Body of pancreas (tissue), 4 donors: Measurements from ENCODE around the gene CAMK4. TPM values are rescaled to one million over a fixed set of nuclear protein-coding genes. Genes with fewer than 3 reads are reported as not detected.

Experiments
- ATAC-seq: fragments of 150-250 bp; one replicate; pipeline ENCODE4 v1.9.1; 2016
- DNase-seq, 4 donors: peaks; one replicate each; pipeline ENCODE4 v3.0.0-alpha.2; 2019
- H3K27ac ChIP-seq, 4 donors: fragments of 200-600 bp; sonication (generic); 1 replicate in 3 of 4; 2 replicates in 1 of 4; pipeline versions ENCODE4 v1.5.1 to v1.6.1; 2016 to 2019; ENCODE audit warnings: mild to moderate bottlenecking in 1 of 4, mixed read lengths in 1 of 4, moderate library complexity in 1 of 4
- H3K27me3 ChIP-seq, 2 donors: fragments of 200-600 bp; sonication (generic); one replicate each; pipeline ENCODE4 v1.6.0; 2016; ENCODE audit warnings: mild to moderate bottlenecking in 1 of 2
- H3K36me3 ChIP-seq, 2 donors: fragments of 200-600 bp; sonication (generic); replicated peaks in 1 of 2; 2 replicates each; pipeline ENCODE4 v1.5.1; 2016; ENCODE audit warnings: low read depth in 2 of 2; ENCODE audit not compliant: insufficient read depth in 1 of 2
- H3K4me1 ChIP-seq: fragments of 200-600 bp; sonication (generic); one replicate; pipeline ENCODE4 v1.6.0; 2016
- H3K4me3 ChIP-seq, 2 donors: fragments of 200-600 bp; sonication (generic); 1 replicate in 1 of 2; 2 replicates in 1 of 2; pipeline ENCODE4 v1.5.1; 2016 to 2019
- H3K9me3 ChIP-seq, 3 donors: fragments of 200-600 bp; sonication (generic); 1 replicate in 2 of 3; 2 replicates in 1 of 3; pipeline ENCODE4 v1.5.1; 2016
- POLR2A ChIP-seq, 3 donors: fragments of 450-650 bp; IDR thresholded peaks; one replicate each; pipeline ENCODE4 v1.6.1; 2016; ENCODE audit warnings: antibody characterized with exemption in 3 of 3, mild to moderate bottlenecking in 2 of 3
- WGBS, 2 donors: methylation state at CpG; one replicate each; pipeline ENCODE4 v1.1.5; 2017; 5-methylcytosine and 5-hydroxymethylcytosine counted together
- intact Hi-C: fragments of 100-400 bp; cut with DNase I; formaldehyde crosslinking; loops from one replicate; pipeline ENCODE4 v1.15.1; 2023
- total RNA-seq, 2 donors: library from RNA; depleted of rRNA; stranded (reverse); fragments of >200 nt; gene quantifications; one replicate each; pipeline ENCODE4 v1.1.0, GENCODE V29; 2016
- TF ChIP-seq, protein P1 (sequence below), 7 experiments: fragments of 450-650 bp in 4 of 7; fragments of 200-600 bp in 3 of 7; sonication (generic) in 3 of 7; IDR thresholded peaks; one replicate each; pipeline ENCODE4 v1.5.1; 2016 to 2019; ENCODE audit warnings: antibody characterized with exemption in 7 of 7

The CAMK4 gene
- total RNA-seq, 2 donors from 2014 or later = 0.78 TPM; not detected in 1

DNA sequence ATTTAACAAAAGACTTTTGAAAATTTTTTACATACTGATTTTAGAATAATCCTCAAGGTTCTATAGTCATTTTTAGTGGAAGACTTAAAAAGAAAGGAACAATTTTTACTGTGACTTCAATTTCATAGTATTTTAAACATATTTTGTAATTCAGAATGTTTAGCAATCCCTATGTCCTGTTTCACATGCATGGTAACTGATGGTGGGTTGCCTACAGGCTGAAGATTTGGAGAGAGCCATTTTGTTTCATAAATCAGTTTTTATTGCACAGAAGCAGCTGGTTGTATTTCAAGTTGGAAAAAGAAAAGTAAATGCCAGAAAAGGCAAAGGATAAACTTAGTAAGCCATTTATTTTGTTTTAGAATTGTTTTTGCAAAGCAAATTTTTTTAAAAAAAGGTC is 264.2 kb downstream of the CAMK4 start:
- Histone ChIP-seq H3K36me3 (no peaks in the 10 kb centered on the region), H3K27ac (no peak overlapping the region), H3K4me1 (no peaks in the 10 kb centered on the region), H3K4me3 (no peak overlapping the region), H3K27me3 (no peaks in the 10 kb centered on the region), H3K9me3 (no peaks in the 10 kb centered on the region)
- DNase-seq (no peak), ATAC-seq (no peak)
- TF ChIP-seq, protein P1, sequence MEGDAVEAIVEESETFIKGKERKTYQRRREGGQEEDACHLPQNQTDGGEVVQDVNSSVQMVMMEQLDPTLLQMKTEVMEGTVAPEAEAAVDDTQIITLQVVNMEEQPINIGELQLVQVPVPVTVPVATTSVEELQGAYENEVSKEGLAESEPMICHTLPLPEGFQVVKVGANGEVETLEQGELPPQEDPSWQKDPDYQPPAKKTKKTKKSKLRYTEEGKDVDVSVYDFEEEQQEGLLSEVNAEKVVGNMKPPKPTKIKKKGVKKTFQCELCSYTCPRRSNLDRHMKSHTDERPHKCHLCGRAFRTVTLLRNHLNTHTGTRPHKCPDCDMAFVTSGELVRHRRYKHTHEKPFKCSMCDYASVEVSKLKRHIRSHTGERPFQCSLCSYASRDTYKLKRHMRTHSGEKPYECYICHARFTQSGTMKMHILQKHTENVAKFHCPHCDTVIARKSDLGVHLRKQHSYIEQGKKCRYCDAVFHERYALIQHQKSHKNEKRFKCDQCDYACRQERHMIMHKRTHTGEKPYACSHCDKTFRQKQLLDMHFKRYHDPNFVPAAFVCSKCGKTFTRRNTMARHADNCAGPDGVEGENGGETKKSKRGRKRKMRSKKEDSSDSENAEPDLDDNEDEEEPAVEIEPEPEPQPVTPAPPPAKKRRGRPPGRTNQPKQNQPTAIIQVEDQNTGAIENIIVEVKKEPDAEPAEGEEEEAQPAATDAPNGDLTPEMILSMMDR (IDR thresholded peaks at IDR 0.05) = no peak
- no peak for TF ChIP-seq POLR2A (IDR thresholded peaks at IDR 0.05)
- intact Hi-C loops = no loop called here

DNA sequence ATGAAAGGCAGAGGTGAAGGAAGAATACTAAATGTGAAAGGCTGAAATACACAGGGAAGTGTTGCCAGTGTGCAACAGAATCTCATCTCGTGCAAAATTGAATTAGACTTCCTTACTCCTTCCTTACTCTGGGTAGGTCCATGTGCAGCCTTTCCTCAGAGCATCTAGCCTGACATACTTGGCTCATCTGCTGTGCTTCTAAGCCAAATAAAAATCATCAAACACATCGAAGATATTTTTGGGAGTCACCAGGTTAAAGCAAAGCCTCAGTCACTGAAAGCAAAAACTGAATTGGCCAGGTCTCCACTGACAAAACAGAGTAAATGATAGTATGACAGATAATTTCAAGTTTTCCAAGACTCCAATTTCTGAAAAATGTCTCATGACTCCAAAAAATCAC is 268.8 kb downstream of the CAMK4 start:
- Histone ChIP-seq H3K4me3 (no peak overlapping the region), H3K27ac (no peak overlapping the region), H3K27me3 (no peaks in the 10 kb centered on the region), H3K4me1 (no peaks in the 10 kb centered on the region), H3K36me3 (no peaks in the 10 kb centered on the region), H3K9me3 (no peaks in the 10 kb centered on the region)
- ATAC-seq = no peak
- TF ChIP-seq, protein P1 (IDR thresholded peaks at IDR 0.05) = no peak
- TF ChIP-seq POLR2A (IDR thresholded peaks at IDR 0.05) = no peak
- intact Hi-C loops = no loop called here
- no peak for DNase-seq
- 74 to 86% methylated on average over 2 of the region's 2 CpGs for WGBS, 2 donors

DNA sequence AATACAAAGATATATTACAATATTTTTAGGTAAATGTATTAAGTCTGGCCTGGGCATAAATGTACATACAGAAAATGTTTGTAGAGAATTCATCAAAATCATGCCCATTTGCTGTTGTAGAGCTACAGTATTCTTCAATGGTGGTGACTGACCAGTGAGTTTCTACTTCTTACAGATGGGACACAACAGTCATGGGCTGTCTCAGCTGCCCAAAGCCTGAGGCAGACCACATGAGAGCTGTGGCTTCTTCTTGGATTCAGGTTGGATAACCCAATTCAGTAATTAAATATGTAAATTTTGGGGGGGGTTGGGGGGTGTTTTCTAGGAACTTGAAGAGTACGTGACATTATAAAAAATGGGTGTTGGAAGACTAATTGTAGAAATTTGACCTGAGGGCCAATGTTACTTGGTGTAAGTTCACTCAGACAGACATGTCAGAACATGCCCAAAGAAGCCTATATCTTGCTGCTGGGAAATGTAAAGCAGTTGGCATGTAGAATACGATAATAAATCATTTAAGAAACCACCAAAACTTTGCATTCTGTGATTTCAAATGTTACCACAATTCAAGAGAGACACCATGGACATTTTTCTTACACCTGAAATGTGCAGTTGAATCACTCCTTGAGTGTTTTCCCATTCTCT is 270.3 kb downstream of the CAMK4 start:
- no peak for TF ChIP-seq POLR2A (IDR thresholded peaks at IDR 0.05)
- TF ChIP-seq, protein P1 (IDR thresholded peaks at IDR 0.05) = no peak
- ATAC-seq (no peak), DNase-seq (no peak)
- Histone ChIP-seq H3K27me3 (no peaks in the 10 kb centered on the region), H3K27ac (no peak overlapping the region), H3K4me1 (no peaks in the 10 kb centered on the region), H3K4me3 (no peak overlapping the region), H3K36me3 (no peaks in the 10 kb centered on the region), H3K9me3 (no peaks in the 10 kb centered on the region)
- 96 to 97% methylated on average over 2 of the region's 2 CpGs for WGBS, 2 donors
- intact Hi-C loops = no loop called here

DNA sequence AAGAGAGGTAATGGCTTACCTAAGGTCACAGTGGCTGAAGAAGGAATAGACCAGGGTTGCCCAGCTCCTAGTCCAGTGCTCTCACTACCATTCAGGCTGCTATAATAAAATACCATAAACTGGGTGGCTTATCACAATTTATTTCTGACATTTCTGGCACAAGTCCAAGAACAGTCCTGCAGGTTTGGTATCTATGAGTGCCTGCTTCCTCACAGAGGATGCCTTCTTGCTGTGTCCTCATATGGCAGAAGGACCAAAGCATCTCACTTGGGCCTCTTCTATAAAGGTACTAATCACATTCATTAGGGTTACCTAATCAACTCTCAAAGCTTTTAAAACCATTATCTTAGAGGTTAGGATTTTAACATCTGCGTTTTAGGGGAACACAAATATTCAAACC is 271.0 kb downstream of the CAMK4 start:
- no peaks in the 10 kb centered on the region for H3K27me3 ChIP-seq
- WGBS, 2 donors = 86 to 91% methylated on average over 1 of the region's 1 CpG
- no peaks in the 10 kb centered on the region for H3K4me1 ChIP-seq
- intact Hi-C loops = no loop called here
- H3K4me3 ChIP-seq = no peak overlapping the region
- no peaks in the 10 kb centered on the region for H3K36me3 ChIP-seq
- no peak for TF ChIP-seq POLR2A (IDR thresholded peaks at IDR 0.05)
- TF ChIP-seq, protein P1 (IDR thresholded peaks at IDR 0.05) = no peak
- H3K27ac ChIP-seq = no peak overlapping the region
- DNase-seq (no peak), ATAC-seq (no peak)
- H3K9me3 ChIP-seq = no peaks in the 10 kb centered on the region

DNA sequence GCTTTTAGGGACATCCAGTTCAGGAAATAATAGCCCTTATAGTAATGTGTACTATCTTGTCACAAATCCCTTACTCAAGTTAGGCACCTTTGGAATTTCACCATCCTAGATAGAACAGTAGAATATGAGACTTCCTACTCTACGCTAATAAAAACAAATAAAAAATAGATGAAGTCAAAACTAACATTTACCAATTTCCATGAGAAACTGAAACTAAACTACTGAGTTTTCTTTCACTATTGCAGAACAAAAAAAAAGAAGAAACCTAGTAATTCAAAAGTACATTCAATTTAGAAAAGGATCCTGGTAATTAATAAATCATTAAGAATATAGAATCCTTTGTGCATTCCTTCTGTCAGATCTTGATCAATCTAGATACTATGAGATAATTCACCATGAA is 274.2 kb downstream of the CAMK4 start:
- intact Hi-C loops = no loop called here
- no peaks in the 10 kb centered on the region for H3K9me3 ChIP-seq
- no peak overlapping the region for H3K27ac ChIP-seq
- TF ChIP-seq, protein P1 (IDR thresholded peaks at IDR 0.05) = no peak
- TF ChIP-seq POLR2A (IDR thresholded peaks at IDR 0.05) = no peak
- H3K4me1 ChIP-seq = no peaks in the 10 kb centered on the region
- 77 to 85% methylated on average over 1 of the region's 1 CpG for WGBS, 2 donors
- no peaks in the 10 kb centered on the region for H3K36me3 ChIP-seq
- DNase-seq = no peak
- H3K27me3 ChIP-seq = no peaks in the 10 kb centered on the region
- no peak overlapping the region for H3K4me3 ChIP-seq
- ATAC-seq = no peak
